Measurements from ENCODE around the gene HSBP1L1.
"Not testable (repeated sequence)": the region's sequence is repeated elsewhere in the genome, so short reads cannot be mapped to it uniquely, and the experiment has no call there.

The HSBP1L1 gene

GRCh38 chr18:79987566-79987965, 23.1 kb downstream of the HSBP1L1 start:
- DNase-seq = no peak

DNA sequence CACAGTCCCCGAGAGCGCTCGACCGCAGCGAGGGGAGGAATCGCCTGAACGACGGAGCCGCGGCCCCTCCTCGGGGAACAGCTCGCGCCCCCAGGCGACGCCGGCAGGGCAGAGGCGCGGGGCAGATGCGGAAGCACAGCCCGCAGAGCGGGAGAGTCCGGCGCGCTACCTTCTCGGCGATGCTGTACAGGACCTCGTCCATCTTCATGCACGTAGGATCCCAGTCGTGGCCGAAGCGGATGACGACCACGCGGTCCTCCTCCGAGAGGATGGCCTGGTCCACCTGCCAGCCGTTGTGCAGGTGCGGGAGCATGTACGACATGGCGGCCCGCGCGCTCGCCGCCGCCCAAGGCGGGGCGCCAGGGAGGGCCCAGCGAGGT, 23.6 kb downstream of the HSBP1L1 start:
- peak; percentile 47 for DNase-seq

DNA sequence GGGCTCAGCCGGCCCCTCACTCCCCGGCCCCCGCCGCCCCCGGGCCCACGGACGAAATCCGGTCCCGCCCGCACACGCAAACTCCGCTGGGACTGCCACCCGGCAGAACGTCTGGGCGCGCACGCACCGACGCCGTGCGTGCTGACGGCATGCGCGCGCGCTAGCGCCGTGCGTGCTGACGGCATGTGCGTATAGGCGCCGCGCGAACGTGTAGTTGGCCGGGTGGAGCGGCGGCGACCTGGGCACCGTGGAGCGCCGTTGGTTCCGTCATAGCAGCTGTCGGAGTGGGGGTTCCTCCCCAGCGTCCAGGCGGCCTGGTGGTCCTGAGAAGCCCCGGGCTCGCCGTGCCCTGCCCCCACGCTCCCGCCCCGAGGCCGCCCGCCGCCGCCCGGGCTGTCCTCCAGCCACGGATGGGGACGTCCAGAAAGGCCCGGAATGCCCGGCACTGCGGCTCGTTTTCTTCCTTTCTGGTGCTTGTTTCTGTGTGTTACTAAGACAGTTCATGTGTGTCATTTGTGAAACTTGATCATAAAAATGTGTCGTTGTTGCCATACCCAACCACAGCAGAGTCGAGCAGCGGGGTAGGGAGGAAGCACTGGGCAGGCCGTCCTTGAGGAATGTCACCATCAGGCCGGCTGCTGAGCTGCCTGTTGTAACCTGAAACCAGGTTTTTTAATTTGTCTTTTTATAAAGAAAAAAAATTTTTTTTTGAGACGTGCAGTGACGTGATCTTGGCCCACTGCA, 24.2 kb downstream of the HSBP1L1 start, which contains the start of gene TXNL4A:
TSS of gene TXNL4A (minus strand) at position 113 of the 744 bp plus-strand sequence. CDS start 171 bp downstream, outside the sequence.
- DNase-seq = peak; percentile 80

GRCh38 chr18:79989195-79989497, 24.7 kb downstream of the HSBP1L1 start:
- no peak for DNase-seq

- DNase-seq = no peak
Measured at GRCh38 chr18:79991494-79991893, 27.1 kb downstream of the HSBP1L1 start.

DNA sequence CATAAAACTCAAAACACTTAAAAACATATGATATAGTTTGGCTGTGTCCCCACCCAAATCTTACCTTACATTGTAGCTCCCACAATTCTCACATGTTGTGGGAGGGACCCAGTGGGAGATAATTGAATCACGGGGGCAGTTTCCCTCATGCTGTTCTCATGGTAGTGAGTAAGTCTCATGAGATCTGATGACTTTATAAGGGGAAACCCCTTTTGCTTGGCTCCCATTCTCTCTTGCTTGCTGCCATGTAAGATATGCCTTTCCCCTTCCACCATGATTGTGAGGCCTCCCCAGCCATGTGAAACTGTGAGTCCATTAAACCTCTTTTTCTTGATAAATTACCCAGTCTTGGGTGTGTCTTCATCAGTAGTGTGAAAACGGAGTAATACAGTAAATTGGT, 35.3 kb downstream of the HSBP1L1 start:
- not testable (repeated sequence) for DNase-seq

DNA sequence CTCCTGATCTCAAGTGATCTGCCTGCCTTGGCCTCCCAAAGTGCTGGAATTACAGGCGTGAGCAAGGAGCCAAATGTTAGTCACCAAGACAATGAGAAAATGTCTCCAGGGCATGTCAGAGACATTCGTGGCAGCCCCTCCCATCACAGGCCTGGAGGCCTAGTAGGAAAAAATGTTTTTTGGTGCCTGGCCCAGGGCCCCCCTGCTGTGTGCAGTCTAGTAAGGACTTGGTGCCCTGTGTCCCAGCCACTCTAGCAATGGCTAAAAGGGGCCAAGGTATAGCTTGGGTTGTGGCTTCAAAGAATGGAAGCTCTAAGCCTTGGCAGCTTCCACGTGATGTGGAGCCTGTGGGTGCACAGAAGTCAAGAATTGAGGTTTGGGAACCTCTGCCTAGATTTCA, 36.4 kb downstream of the HSBP1L1 start:
- no peak for DNase-seq

- DNase-seq = no peak
Measured at GRCh38 chr18:80002468-80002867, 38.0 kb downstream of the HSBP1L1 start.

DNA sequence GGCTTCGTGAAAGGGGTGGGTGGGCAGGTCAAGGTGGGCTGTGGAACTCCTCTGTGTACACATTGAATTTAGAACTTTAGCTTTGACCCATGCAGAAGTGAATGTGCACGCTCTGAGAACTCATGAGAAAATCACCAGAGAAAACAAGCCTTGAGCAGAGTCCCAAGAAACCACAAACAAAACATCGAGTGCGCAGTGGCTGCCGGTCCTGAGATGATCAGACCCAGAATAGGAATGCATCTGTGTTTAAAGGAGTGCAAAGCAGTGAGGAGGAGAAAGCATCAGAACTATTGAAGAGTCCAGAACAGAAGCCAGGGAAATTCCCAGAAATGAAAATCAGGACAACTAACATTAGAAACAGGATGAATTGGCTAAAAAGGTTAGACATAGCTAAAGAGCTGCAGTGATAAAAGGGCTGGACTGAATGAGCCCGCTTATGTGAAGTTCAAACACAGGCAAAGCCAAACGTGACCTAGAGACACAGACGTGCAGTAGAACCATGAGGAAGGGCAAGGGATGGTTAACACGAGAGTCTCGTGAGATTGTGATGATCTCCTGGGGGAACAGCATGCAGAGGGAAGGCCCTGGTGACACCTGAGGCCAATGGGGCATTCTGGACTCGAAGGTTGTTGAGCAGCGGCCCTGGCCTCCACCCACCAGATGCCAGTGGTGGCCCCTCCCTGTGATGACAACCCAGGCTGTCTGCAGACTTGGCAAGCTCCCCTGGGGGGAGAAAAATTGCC, 40.3 kb downstream of the HSBP1L1 start:
- no peak for DNase-seq

DNA sequence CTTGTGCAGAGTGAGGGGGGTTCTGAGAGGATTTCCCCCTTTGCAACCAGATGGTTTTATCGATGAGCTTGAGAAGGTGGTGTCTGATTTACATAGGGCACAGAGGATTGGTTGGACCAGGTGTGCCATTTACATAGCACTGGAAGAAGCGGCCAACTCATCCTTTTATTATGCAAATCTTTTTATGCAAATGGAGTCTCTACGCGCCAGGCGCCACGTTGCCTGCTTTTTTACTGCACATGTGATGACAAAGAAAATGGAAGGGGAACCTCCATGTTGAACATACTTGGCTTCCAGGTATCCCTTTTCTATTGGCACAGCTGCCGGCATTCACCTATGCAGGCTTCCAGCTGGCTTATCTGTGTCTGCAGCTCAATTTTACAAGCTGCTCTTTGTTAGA, 42.3 kb downstream of the HSBP1L1 start:
- DNase-seq = no peak

DNA sequence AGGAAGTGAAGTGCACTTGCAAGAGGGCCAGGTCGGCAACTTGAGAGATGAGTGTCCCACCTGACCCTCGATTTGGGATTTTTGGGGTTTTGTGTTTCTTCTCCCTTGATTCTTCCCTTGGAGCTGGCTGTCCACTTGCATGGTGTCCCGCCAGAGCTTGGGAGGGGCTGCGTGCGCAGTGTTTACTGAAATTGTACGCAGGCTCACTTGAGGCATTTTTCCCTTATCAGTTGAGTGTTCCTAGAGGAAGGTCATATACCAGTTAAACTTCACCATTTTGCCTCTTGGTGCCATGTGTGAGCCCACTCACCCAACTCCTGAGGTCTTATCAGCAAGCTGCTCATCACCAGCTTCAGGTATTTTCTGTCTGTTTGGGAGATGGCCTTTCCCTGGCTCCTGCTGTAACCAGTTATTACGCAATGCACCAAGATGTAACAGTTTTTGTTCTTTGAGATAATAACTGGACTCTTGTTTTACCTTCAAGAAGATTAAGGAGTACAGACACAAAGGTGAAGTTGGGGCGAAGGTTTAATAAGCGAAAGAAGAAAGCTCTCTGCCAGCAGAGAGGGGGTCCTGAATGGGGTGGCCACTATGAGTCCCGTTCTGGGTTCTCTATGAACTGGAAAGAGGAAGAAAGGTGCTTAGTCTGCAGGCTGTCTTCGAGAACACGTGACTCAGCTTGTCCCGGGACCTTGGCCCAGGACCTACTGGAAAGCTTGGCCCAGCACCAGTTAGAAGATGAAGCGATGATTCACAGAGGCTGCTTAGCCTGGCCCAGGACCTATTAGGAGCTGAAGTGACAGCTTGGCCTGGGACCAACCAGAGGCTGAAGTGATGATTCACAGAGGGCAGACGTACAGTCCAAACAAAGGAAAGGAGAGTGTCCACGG, 45.5 kb downstream of the HSBP1L1 start:
- no peak for DNase-seq

GRCh38 chr18:80010551-80010906, 46.1 kb downstream of the HSBP1L1 start:
- no peak for DNase-seq

- not testable (repeated sequence) for DNase-seq
Measured at GRCh38 chr18:80011496-80012137, 47.2 kb downstream of the HSBP1L1 start.

DNA sequence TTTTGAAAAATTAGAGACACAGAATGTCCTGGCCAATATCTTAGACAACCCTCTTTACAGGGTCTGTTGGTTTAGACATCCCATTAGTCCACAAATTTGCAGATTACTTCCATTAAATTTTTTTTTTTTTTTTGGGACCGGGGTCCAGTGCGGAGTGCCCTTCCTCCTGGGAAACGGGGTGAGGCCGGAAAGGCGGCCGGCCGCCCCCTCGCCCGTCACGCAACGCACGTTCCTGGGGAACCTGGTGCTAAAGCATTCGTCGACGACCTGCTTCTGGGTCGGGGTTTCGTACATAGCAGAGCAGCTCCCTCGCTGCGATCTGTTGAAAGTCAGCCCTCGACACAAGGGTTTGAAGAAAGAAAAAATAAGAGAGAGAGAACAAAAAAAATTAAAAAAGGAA, 48.3 kb downstream of the HSBP1L1 start:
- no peak for DNase-seq

All from NCI-H1436 (cell line).